ENCODE results near the gene ERCC3.
"Not testable (repeated sequence)": the region's sequence is repeated elsewhere in the genome, so short reads cannot be mapped to it uniquely, and the experiment has no call there.

The ERCC3 gene

DNA sequence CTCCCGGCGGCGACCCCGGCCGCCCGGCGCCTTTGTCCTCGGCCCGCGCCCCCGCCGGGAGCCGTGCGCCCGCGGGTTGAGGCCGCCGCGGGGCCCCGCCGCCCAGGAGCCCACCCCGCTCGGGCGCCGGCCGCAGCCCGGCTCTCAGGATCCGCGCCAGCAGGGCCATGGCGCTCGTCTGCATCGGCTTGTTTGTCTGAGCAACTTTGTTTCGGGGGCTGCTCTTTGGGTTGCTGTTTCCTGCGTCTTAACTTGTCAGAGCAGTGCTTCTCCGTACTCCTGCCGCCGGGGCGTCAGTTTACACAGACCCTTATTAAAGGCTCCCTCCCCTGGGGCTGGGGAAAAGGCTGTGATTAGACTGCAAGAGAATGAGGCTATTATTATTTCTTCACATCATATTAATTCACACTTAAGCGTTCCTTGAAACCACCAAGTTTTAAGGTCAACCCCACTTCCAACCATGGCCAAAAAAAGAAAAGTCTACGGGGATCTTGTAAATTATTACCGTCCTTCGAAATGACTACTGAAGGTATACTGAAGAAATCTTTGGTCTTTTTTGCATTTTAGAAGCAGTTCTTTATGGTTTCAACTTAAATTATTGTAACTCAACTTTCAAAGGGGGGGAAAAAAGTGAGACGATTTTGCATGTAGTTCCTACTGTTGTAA, 73.7 kb downstream of the ERCC3 start, which contains the start of gene CYP27C1:
Gene CYP27C1 (minus strand): TSS at position 198 of the 666 bp plus-strand sequence. CDS start 29 bp downstream, at position 169.
- no peak for DNase-seq (ENCODE audit: low read depth)
- TF ChIP-seq, protein P1, sequence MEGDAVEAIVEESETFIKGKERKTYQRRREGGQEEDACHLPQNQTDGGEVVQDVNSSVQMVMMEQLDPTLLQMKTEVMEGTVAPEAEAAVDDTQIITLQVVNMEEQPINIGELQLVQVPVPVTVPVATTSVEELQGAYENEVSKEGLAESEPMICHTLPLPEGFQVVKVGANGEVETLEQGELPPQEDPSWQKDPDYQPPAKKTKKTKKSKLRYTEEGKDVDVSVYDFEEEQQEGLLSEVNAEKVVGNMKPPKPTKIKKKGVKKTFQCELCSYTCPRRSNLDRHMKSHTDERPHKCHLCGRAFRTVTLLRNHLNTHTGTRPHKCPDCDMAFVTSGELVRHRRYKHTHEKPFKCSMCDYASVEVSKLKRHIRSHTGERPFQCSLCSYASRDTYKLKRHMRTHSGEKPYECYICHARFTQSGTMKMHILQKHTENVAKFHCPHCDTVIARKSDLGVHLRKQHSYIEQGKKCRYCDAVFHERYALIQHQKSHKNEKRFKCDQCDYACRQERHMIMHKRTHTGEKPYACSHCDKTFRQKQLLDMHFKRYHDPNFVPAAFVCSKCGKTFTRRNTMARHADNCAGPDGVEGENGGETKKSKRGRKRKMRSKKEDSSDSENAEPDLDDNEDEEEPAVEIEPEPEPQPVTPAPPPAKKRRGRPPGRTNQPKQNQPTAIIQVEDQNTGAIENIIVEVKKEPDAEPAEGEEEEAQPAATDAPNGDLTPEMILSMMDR (IDR thresholded peaks at IDR 0.05; ENCODE audit: low read length, missing control alignments), result no peak
- H3K4me3 ChIP-seq (replicated peaks; ENCODE audit: low read depth, low read length), result peak within 1 kb of the TSS; percentile 38

DNA sequence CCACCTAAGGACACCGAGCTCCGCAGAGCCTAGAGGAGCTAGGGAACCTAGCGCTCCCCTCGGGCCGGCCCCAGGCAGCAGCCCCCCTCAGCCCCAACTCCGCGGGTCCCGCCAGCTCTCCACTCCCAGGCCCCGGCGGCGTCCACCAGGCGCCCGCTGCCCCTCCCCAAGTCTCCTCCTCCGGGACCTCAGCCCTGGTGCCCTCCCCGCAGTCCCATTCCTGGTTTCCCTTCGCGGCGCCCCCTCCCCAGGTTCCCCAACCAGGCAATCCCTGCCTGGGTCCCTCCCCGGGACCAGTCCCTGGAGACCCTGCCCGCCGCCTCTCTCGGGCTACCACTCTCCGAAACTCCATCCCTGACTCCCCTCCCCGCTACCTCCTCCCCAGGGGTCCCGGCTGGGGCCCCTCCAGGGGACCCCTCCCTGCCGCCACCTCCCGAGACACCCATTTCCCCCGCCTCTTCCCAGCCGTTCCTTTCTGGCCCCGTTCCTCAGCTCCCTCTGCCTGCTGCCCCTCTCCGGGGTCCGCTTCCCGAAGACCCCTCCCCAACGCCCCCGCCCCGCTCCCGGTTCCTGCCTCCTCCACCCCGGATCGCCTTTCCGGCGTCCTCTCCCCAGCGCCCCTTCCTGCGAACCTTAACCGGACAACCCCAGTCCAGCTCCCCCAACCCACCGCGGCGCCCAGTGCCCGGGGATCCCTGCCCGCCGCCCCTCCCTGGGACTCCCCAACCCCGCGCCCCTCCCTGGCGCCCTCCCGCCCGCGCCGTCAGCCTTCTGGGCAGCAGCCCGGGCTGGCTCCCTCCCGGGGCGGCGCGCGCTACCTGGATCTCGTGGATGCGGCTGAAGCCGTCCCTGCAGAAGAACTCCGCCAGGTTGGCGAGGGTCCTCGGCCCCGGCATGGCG, 74.5 kb downstream of the ERCC3 start:
- no peak for DNase-seq (ENCODE audit: low read depth)
- H3K4me3 ChIP-seq (replicated peaks; ENCODE audit: low read depth, low read length), result peak overlapping the region; percentile 38
- TF ChIP-seq, protein P1 (IDR thresholded peaks at IDR 0.05; ENCODE audit: low read length, missing control alignments), result no peak

DNA sequence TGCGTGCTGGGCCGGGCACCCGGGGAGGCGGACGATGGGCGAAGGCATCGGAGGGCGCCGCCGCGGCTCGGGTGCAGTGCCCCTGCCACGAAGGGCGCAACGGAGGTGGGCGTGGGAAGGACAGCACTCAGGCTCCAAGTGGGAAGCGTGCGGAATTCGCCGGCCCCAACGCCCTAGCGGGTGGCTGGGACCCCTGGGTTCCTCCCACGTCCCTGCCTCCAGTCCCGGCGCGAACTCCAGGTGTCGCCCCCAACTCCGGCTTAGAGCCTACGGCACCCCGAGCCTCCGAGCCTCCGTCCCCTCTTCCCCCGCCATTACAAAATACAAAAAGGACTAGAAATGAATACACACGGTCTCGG, 75.2 kb downstream of the ERCC3 start:
- peak overlapping the region; percentile 38 for H3K4me3 ChIP-seq (replicated peaks; ENCODE audit: low read depth, low read length)
- TF ChIP-seq, protein P1 (IDR thresholded peaks at IDR 0.05; ENCODE audit: low read length, missing control alignments), result no peak
- DNase-seq (ENCODE audit: low read depth), result no peak

DNA sequence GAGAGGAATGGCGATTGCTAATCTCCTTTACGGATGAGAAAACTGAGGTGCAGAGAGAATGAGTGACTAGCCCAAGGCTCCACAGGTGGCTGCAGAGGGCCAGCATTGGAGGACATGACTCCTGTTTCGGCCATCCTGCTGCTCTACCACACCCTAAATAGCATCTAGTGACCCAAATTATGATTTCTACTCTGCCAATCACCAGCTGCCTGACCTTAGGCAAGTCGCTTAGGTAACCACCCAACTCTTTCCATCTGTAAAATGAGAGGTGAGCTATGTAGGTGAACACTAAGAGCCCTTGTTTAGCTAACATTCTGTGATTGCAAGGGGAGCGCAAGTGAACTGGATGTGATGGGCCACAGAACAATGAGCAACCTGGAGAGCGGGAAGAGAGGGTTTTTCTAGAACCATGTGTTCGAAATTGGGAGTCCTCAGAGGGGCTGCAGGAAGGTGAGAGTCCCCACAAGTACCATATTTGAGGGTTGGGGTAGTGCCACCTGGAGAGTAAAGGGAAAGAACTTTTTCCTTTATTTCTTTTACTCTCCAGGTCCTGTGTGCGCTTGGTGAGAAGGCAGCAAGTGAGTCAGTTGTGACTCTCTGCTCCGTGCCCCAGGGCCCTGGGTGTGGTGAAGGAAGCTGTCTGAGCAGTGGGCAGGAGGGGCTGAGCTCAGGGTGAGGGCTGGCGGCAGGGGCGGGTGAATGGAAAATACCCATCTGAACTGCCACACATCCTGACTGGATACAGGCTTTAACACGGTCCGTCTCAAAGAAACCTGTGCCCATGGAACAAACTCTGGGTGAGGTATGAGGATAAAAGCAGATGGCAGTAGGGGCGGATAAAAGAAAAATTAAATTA, 76.2 kb downstream of the ERCC3 start:
- H3K4me3 ChIP-seq (replicated peaks; ENCODE audit: low read depth, low read length), result no peak overlapping the region
- TF ChIP-seq, protein P1 (IDR thresholded peaks at IDR 0.05; ENCODE audit: low read length, missing control alignments), result no peak
- DNase-seq (ENCODE audit: low read depth), result no peak

DNA sequence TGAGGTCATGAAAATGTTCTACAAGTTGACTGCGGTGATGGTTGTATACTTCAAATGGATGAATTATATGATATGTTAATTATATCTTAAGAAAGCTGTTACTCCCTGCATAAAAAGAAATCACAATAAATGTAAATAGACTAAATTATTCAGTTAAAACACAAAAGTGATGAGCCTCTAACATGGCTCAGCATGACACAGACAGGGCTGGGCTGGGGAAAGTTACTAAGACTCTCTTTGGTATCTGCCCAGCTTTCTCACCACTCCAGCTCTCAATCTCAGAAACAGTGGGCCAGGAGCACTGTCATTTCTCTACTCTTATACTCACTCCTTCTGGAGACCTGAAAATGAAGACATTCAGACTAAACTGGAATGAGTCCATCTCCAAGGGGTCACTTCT, 77.4 kb downstream of the ERCC3 start:
- H3K4me3 ChIP-seq (replicated peaks; ENCODE audit: low read depth, low read length), result no peak overlapping the region
- DNase-seq (ENCODE audit: low read depth), result no peak
- TF ChIP-seq, protein P1 (IDR thresholded peaks at IDR 0.05; ENCODE audit: low read length, missing control alignments), result no peak

DNA sequence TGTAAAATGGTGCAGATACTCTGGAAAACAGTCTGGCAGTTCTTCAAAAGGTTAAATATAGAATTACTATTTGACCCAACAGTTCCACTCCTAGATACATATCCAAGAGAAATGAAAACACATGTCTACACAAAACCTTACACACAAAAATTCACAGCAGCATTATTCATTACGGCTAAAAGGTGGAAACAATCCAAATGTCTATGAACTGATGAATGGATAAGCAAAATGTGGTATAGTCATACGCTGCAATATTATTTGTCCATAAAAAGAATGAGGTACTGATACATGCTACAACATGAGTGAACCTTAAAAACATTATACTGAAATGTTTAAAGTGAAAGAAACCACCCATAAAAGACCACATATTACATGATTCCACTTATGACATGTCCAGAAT, 77.8 kb downstream of the ERCC3 start:
- no peak for DNase-seq (ENCODE audit: low read depth)
- no peak overlapping the region for H3K4me3 ChIP-seq (replicated peaks; ENCODE audit: low read depth, low read length)
- TF ChIP-seq, protein P1 (IDR thresholded peaks at IDR 0.05; ENCODE audit: low read length, missing control alignments), result no peak

DNA sequence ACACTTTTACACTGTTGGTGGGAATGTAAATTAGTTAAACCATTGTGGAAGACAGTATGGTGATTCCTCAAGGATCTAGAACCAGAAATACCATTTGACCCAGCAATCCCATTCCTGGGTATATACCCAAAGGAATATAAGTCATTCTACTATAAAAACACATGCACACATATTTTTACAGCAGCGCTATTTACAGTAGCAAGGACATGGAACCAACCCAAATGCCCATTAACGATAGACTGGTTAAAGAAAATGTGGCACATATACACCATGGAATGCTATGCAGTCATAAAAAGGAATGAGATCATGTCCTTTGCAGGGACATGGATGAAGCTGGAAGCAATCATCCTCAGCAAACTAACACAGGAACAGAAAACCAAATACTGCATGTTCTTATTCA, 79.7 kb downstream of the ERCC3 start:
- DNase-seq (ENCODE audit: low read depth); H3K4me3 ChIP-seq (replicated peaks; ENCODE audit: low read depth, low read length): not testable (repeated sequence)

Data from fibroblast of pulmonary artery (primary cell).